ENCODE data around the gene BIRC5. TPM values are rescaled to one million over a fixed set of nuclear protein-coding genes. Genes with fewer than 3 reads are reported as not detected.

The BIRC5 gene
- total and polyA plus RNA-seq, 8 donors: 0.12 to 1.7 (median 0.77) TPM; not detected in 1

- 69 to 77% methylated on average over 9 of the region's 9 CpGs for WGBS, 2 donors
- H3K36me3 ChIP-seq: no peaks in the 10 kb centered on the region
- H3K27me3 ChIP-seq: no peaks in the 10 kb centered on the region
- FAIRE-seq: no peak
- intact Hi-C loops (cut with DNase I): no loop called here
- no peak for ATAC-seq
- TF ChIP-seq CTCF (IDR thresholded peaks at IDR 0.05): no peak
- DNase-seq: no peak
- no peaks in the 10 kb centered on the region for H3K9me3 ChIP-seq
- H3K27ac ChIP-seq: no peak overlapping the region
- no peaks in the 10 kb centered on the region for H3K4me1 ChIP-seq
- H3K4me3 ChIP-seq: no peak overlapping the region
Measured at GRCh38 chr17:78240839-78241238, 26.8 kb downstream of the BIRC5 start.

GRCh38 chr17:78241277-78242023 is 27.4 kb downstream of the BIRC5 start:
- H3K9me3 ChIP-seq: no peaks in the 10 kb centered on the region
- ATAC-seq (peak in 1 of 4 donors; percentile 28), DNase-seq (no peak), FAIRE-seq (no peak)
- H3K4me1 ChIP-seq: no peaks in the 10 kb centered on the region
- no peak overlapping the region for H3K27ac ChIP-seq
- intact Hi-C loops (cut with DNase I): no loop called here
- WGBS, 2 donors: 70 to 73% methylated on average over 13 of the region's 13 CpGs
- H3K36me3 ChIP-seq: no peaks in the 10 kb centered on the region
- no peak overlapping the region for H3K4me3 ChIP-seq
- TF ChIP-seq CTCF (IDR thresholded peaks at IDR 0.05): no peak
- no peaks in the 10 kb centered on the region for H3K27me3 ChIP-seq

GRCh38 chr17:78242024-78242742 is 28.1 kb downstream of the BIRC5 start:
- no peak for DNase-seq
- peak in 2 of 4 donors; percentile 16 to 18 for ATAC-seq
- intact Hi-C loops (cut with DNase I): no loop called here
- H3K27me3 ChIP-seq: no peaks in the 10 kb centered on the region
- H3K36me3 ChIP-seq: no peaks in the 10 kb centered on the region
- H3K27ac ChIP-seq: no peak overlapping the region
- no peak overlapping the region for H3K4me3 ChIP-seq
- no peaks in the 10 kb centered on the region for H3K9me3 ChIP-seq
- H3K4me1 ChIP-seq: no peaks in the 10 kb centered on the region
- no peak for FAIRE-seq
- TF ChIP-seq CTCF (IDR thresholded peaks at IDR 0.05): no peak
- 78 to 83% methylated on average over 20 to 21 of the region's 21 CpGs for WGBS, 2 donors

GRCh38 chr17:78247304-78247703 is 33.3 kb downstream of the BIRC5 start:
- Histone ChIP-seq H3K4me1 (no peaks in the 10 kb centered on the region), H3K36me3 (no peaks in the 10 kb centered on the region), H3K27ac (no peak overlapping the region), H3K4me3 (no peak overlapping the region), H3K9me3 (no peaks in the 10 kb centered on the region), H3K27me3 (no peaks in the 10 kb centered on the region)
- no peak for DNase-seq
- 75 to 84% methylated on average over 8 of the region's 8 CpGs for WGBS, 2 donors
- intact Hi-C loops (cut with DNase I): loop anchor here in 2 of 3 donors (5.0 kb wide), 1 partner anchor 135 kb away; no protein-coding TSS in a partner anchor
- no peak for ATAC-seq
- no peak for FAIRE-seq
- TF ChIP-seq CTCF (IDR thresholded peaks at IDR 0.05): no peak
